DOHH2 (cell line): Measurements from ENCODE around the gene PXMP2.

Experiments
- EZH2phosphoT487 ChIP-seq: fragments of 200-600 bp; sonication (generic); IDR thresholded peaks from 2 replicates; pipeline ENCODE4 v1.6.1; 2017; ENCODE audit warnings: borderline replicate concordance, mild to moderate bottlenecking, antibody characterized with exemption, low read length, moderate library complexity, mixed read lengths
- TF ChIP-seq, protein P1 (sequence below): fragments of 200-600 bp; sonication (generic); IDR thresholded peaks from one replicate; pipeline ENCODE4 v1.5.1; 2014; ENCODE audit warnings: antibody characterized with exemption, mild to moderate bottlenecking, low read depth, low read length; ENCODE audit not compliant: poor library complexity, severe bottlenecking

DNA sequence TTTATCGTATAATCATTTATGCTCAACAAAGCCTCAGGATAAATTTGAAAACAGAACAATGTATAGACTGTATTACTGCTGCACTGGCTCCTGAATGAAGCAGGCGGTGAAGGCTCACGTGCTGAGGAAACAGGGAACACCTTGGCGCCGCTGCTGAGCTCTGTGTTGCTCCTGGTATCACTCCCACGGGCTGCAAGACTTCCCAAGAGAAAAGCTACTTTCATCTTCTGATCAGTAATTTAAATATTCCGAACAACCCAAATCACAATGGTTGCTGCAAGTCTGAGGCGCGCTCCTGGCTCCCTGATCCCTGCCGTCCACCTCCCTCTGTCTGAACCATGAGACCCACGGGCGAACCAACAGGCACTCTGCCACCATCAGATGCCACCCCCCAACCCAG is 39.0 kb downstream of the PXMP2 start:
- TF ChIP-seq, protein P1, sequence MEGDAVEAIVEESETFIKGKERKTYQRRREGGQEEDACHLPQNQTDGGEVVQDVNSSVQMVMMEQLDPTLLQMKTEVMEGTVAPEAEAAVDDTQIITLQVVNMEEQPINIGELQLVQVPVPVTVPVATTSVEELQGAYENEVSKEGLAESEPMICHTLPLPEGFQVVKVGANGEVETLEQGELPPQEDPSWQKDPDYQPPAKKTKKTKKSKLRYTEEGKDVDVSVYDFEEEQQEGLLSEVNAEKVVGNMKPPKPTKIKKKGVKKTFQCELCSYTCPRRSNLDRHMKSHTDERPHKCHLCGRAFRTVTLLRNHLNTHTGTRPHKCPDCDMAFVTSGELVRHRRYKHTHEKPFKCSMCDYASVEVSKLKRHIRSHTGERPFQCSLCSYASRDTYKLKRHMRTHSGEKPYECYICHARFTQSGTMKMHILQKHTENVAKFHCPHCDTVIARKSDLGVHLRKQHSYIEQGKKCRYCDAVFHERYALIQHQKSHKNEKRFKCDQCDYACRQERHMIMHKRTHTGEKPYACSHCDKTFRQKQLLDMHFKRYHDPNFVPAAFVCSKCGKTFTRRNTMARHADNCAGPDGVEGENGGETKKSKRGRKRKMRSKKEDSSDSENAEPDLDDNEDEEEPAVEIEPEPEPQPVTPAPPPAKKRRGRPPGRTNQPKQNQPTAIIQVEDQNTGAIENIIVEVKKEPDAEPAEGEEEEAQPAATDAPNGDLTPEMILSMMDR: no peak
- no peak for TF ChIP-seq EZH2phosphoT487
